Endothelial cell of umbilical vein (primary cell): ENCODE results near the gene ANO7.

Source experiments
- MAX ChIP-seq: IDR thresholded peaks from 2 replicates; pipeline ENCODE4 v1.6.1; 2011; ENCODE audit not compliant: insufficient read depth, insufficient read length
- MYC ChIP-seq: IDR thresholded peaks from one replicate; pipeline ENCODE4 v1.6.1; 2011; ENCODE audit warnings: mild to moderate bottlenecking, low read depth, low read length
- POLR2AphosphoS5 ChIP-seq: IDR thresholded peaks from 2 replicates; pipeline ENCODE4 v1.6.1; 2012; ENCODE audit warnings: low read depth, mild to moderate bottlenecking, control low read depth, low read length, moderate library complexity; ENCODE audit not compliant: insufficient read depth
- TF ChIP-seq, protein P1 (sequence below), 2 donors: IDR thresholded peaks; 1 replicate in 1 of 2; 2 replicates in 1 of 2; pipeline ENCODE4 v1.5.1; 2011; ENCODE audit warnings: low read length in 2 of 2, mild to moderate bottlenecking in 2 of 2, moderate library complexity in 2 of 2, control low read depth in 1 of 2, inconsistent platforms in 1 of 2, low read depth in 1 of 2; ENCODE audit not compliant: insufficient read depth in 1 of 2; ENCODE audit errors: extremely low read depth in 1 of 2

- TF ChIP-seq, protein P1, sequence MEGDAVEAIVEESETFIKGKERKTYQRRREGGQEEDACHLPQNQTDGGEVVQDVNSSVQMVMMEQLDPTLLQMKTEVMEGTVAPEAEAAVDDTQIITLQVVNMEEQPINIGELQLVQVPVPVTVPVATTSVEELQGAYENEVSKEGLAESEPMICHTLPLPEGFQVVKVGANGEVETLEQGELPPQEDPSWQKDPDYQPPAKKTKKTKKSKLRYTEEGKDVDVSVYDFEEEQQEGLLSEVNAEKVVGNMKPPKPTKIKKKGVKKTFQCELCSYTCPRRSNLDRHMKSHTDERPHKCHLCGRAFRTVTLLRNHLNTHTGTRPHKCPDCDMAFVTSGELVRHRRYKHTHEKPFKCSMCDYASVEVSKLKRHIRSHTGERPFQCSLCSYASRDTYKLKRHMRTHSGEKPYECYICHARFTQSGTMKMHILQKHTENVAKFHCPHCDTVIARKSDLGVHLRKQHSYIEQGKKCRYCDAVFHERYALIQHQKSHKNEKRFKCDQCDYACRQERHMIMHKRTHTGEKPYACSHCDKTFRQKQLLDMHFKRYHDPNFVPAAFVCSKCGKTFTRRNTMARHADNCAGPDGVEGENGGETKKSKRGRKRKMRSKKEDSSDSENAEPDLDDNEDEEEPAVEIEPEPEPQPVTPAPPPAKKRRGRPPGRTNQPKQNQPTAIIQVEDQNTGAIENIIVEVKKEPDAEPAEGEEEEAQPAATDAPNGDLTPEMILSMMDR (IDR thresholded peaks at IDR 0.05; ENCODE audit: extremely low read depth in 1 of 2, insufficient read depth in 1 of 2, low read depth in 1 of 2, low read length in 2 of 2) = no peak
- TF ChIP-seq MYC = no peak
- peak; percentile 6 for TF ChIP-seq POLR2AphosphoS5
- no peak for TF ChIP-seq MAX
Observed at GRCh38 chr2:241234962-241235740, 46.7 kb downstream of the ANO7 start.
